GM23338 (cell line): ENCODE measurements around the gene TXNDC17. TPM values are rescaled to one million over a fixed set of nuclear protein-coding genes. Genes with fewer than 3 reads are reported as not detected.

Experiments
- ATAC-seq: fragments of 200-7000 bp; cut with Tn5 transposase; 3 replicates; pipeline ENCODE4 v1.9.1; 2020
- DNase-seq: peaks from one replicate; pipeline ENCODE4 v3.0.0-alpha.2; 2015; ENCODE audit warnings: low spot score
- H2AFZ ChIP-seq: fragments of 200-600 bp; sonication (generic); 2 replicates; pipeline ENCODE4 v1.8.0; 2016; ENCODE audit warnings: antibody characterized with exemption, mild to moderate bottlenecking, moderate library complexity
- H3F3A ChIP-seq: fragments of 200-600 bp; sonication (generic); replicated peaks from 2 replicates; pipeline ENCODE4 v1.8.0; 2017; ENCODE audit warnings: antibody characterized with exemption, mixed run types, low read depth
- H3K27ac ChIP-seq: fragments of 200-600 bp; sonication (generic); 2 replicates; pipeline ENCODE4 v1.6.1; 2016; ENCODE audit warnings: low read depth
- H3K27me3 ChIP-seq: fragments of 200-600 bp; sonication (generic); 2 replicates; pipeline ENCODE4 v1.8.0; 2016; ENCODE audit warnings: mild to moderate bottlenecking, mixed run types, moderate library complexity; ENCODE audit not compliant: insufficient read depth
- H3K36me3 ChIP-seq: fragments of 200-600 bp; sonication (generic); 2 replicates; pipeline ENCODE4 v1.8.0; 2016; ENCODE audit warnings: mild to moderate bottlenecking; ENCODE audit not compliant: insufficient read depth
- H3K4me1 ChIP-seq: fragments of 200-600 bp; sonication (generic); 2 replicates; pipeline ENCODE4 v1.8.0; 2016; ENCODE audit warnings: mild to moderate bottlenecking, moderate library complexity; ENCODE audit not compliant: insufficient read depth
- H3K4me2 ChIP-seq: fragments of 200-600 bp; sonication (generic); 2 replicates; pipeline ENCODE4 v1.7.1; 2017; ENCODE audit warnings: mixed run types
- H3K4me3 ChIP-seq: fragments of 200-600 bp; sonication (generic); 2 replicates; pipeline ENCODE4 v1.6.1; 2016; ENCODE audit warnings: mixed run types
- H3K79me2 ChIP-seq: fragments of 200-600 bp; sonication (generic); replicated peaks from 2 replicates; pipeline ENCODE4 v1.8.0; 2017; ENCODE audit warnings: mild to moderate bottlenecking; ENCODE audit not compliant: insufficient read depth
- H3K9me2 ChIP-seq: fragments of 200-600 bp; sonication (generic); 2 replicates; pipeline ENCODE4 v1.8.0; 2017; ENCODE audit not compliant: insufficient read depth
- H4K20me1 ChIP-seq: fragments of 200-600 bp; sonication (generic); replicated peaks from 2 replicates; pipeline ENCODE4 v1.8.0; 2017; ENCODE audit warnings: mild to moderate bottlenecking; ENCODE audit not compliant: insufficient read depth
- H3K27ac Mint-ChIP-seq: 2 replicates; pipeline ENCODE4 v1.8.0; 2020; ENCODE audit warnings: inconsistent platforms, mild to moderate bottlenecking, moderate library complexity, mixed read lengths
- H3K27me3 Mint-ChIP-seq: 3 replicates; pipeline ENCODE4 v1.8.0; 2022; ENCODE audit warnings: low read depth, mild to moderate bottlenecking, moderate library complexity, mixed read lengths, inconsistent platforms; ENCODE audit not compliant: insufficient read depth, poor library complexity
- H3K36me3 Mint-ChIP-seq: 3 replicates; pipeline ENCODE4 v1.8.0; 2021; ENCODE audit warnings: low read depth, mild to moderate bottlenecking, inconsistent platforms, moderate library complexity, mixed read lengths
- H3K4me1 Mint-ChIP-seq: 3 replicates; pipeline ENCODE4 v1.8.0; 2020; ENCODE audit warnings: mild to moderate bottlenecking, inconsistent platforms, mixed read lengths
- H3K4me3 Mint-ChIP-seq: 3 replicates; pipeline ENCODE4 v1.8.0; 2021; ENCODE audit warnings: moderate library complexity, mild to moderate bottlenecking, inconsistent platforms, mixed read lengths
- H3K9me3 Mint-ChIP-seq: 3 replicates; pipeline ENCODE4 v1.8.0; 2020; ENCODE audit warnings: moderate library complexity, mild to moderate bottlenecking, inconsistent platforms, mixed read lengths
- CREB1 ChIP-seq: fragments of 250-450 bp; sonication (Bioruptor Pico); IDR thresholded peaks from 2 replicates; pipeline ENCODE4 v1.5.0; 2020; ENCODE audit warnings: low read depth, mild to moderate bottlenecking, moderate library complexity
- CTCF ChIP-seq, 2 experiments: fragments of 200-600 bp in 1 of 2; sonication (generic) in 1 of 2; conservative IDR thresholded peaks; 2 replicates each; pipeline versions ENCODE4 v1.5.1 to v1.6.1; 2016 to 2017; ENCODE audit warnings: antibody characterized with exemption in 2 of 2, low read depth in 2 of 2, mild to moderate bottlenecking in 2 of 2, moderate library complexity in 1 of 2
- EZH2 ChIP-seq: fragments of 200-600 bp; sonication (generic); IDR thresholded peaks from one replicate; pipeline ENCODE4 v1.8.0; 2017; ENCODE audit warnings: antibody characterized with exemption, mild to moderate bottlenecking, low read depth; ENCODE audit not compliant: unreplicated experiment
- EZH2phosphoT487 ChIP-seq: fragments of 200-600 bp; sonication (generic); IDR thresholded peaks from one replicate; pipeline ENCODE4 v1.8.1; 2018; ENCODE audit warnings: antibody characterized with exemption; ENCODE audit not compliant: unreplicated experiment
- JUNB ChIP-seq: IDR thresholded peaks from one replicate; pipeline ENCODE4 v1.6.1; 2016; ENCODE audit warnings: antibody characterized with exemption; ENCODE audit not compliant: unreplicated experiment
- NANOG ChIP-seq: IDR thresholded peaks from 2 replicates; pipeline ENCODE4 v1.6.1; 2016; ENCODE audit warnings: antibody characterized with exemption, borderline replicate concordance
- POLR2AphosphoS5 ChIP-seq: IDR thresholded peaks from 2 replicates; pipeline ENCODE4 v1.6.1; 2016; ENCODE audit warnings: antibody characterized with exemption, low read depth
- REST ChIP-seq: IDR thresholded peaks from one replicate; pipeline ENCODE4 v1.6.1; 2018; ENCODE audit warnings: antibody characterized with exemption; ENCODE audit not compliant: unreplicated experiment
- STAT1 ChIP-seq: IDR thresholded peaks from one replicate; pipeline ENCODE4 v1.6.1; 2016; ENCODE audit warnings: antibody characterized with exemption; ENCODE audit not compliant: unreplicated experiment
- ZNF114 ChIP-seq: fragments of 250-450 bp; sonication (Bioruptor Pico); IDR thresholded peaks from 2 replicates; pipeline ENCODE4 v1.5.0; 2020; ENCODE audit warnings: mild to moderate bottlenecking, moderate library complexity
- ZNF331 ChIP-seq: fragments of 250-450 bp; sonication (Bioruptor Pico); IDR thresholded peaks from 2 replicates; pipeline ENCODE4 v1.5.0; 2020; ENCODE audit warnings: low read depth, mild to moderate bottlenecking, moderate library complexity
- ZNF462 ChIP-seq: fragments of 250-450 bp; sonication (Bioruptor Pico); IDR thresholded peaks from 2 replicates; pipeline ENCODE4 v1.5.0; 2020; ENCODE audit warnings: mild to moderate bottlenecking, moderate library complexity
- polyA plus RNA-seq: library from polyadenylated mRNA; unstranded; fragments of >200 nt; fragmentation: Nextera tagmentation; extraction: Ambion mirVana; gene quantifications from 2 replicates; pipeline ENCODE4 v1.2.1, GENCODE V29; 2016
- total RNA-seq: library from RNA; depleted of rRNA; stranded (reverse); fragments of >200 nt; shearing (Covaris generic); gene quantifications from 2 replicates; pipeline ENCODE4 v1.2.3, GENCODE V29; 2014
- TF ChIP-seq, protein P1 (sequence below): IDR thresholded peaks from 2 replicates; pipeline ENCODE4 v1.6.1; 2016; ENCODE audit warnings: antibody characterized with exemption

Gene TXNDC17
- total and polyA plus RNA-seq, 2 experiments from 2014 or later: 202 to 887 TPM

GRCh38 chr17:6630390-6630789, 10.5 kb upstream of the TXNDC17 start:
- peaks cover 40% of the 10 kb centered on the region for H3K36me3 ChIP-seq
- H3K27me3 ChIP-seq: no peaks in the 10 kb centered on the region
- H3K9me3 Mint-ChIP-seq: no peaks in the 10 kb centered on the region; the same call in 2 of the 3 replicates
- H3K4me1 ChIP-seq: no peaks in the 10 kb centered on the region
- peaks cover 57% of the 10 kb centered on the region for H3K36me3 Mint-ChIP-seq
- H3K27ac Mint-ChIP-seq: no peak overlapping the region
- H3K27me3 Mint-ChIP-seq: no peaks in the 10 kb centered on the region
- peaks cover 29% of the 10 kb centered on the region for H4K20me1 ChIP-seq
- no peak for TF ChIP-seq EZH2
- no peak for TF ChIP-seq ZNF331 (CRISPR knock-in tag)
- TF ChIP-seq EZH2phosphoT487: no peak
- no peak for TF ChIP-seq STAT1
- TF ChIP-seq, protein P1, sequence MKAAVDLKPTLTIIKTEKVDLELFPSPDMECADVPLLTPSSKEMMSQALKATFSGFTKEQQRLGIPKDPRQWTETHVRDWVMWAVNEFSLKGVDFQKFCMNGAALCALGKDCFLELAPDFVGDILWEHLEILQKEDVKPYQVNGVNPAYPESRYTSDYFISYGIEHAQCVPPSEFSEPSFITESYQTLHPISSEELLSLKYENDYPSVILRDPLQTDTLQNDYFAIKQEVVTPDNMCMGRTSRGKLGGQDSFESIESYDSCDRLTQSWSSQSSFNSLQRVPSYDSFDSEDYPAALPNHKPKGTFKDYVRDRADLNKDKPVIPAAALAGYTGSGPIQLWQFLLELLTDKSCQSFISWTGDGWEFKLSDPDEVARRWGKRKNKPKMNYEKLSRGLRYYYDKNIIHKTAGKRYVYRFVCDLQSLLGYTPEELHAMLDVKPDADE: no peak
- TF ChIP-seq ZNF114 (CRISPR knock-in tag): no peak
- TF ChIP-seq CREB1 (CRISPR knock-in tag): no peak
- no peak for TF ChIP-seq CTCF (conservative IDR thresholded peaks at IDR 0.05; ENCODE audit: low read depth in 2 of 2)
- no peak for TF ChIP-seq JUNB
- no peak for TF ChIP-seq POLR2AphosphoS5
- TF ChIP-seq NANOG: no peak
- no peak for TF ChIP-seq REST
- no peak for TF ChIP-seq ZNF462
- H3K9me2 ChIP-seq: no peaks in the 10 kb centered on the region
- H3K4me2 ChIP-seq: no peak overlapping the region
- no peaks in the 10 kb centered on the region for H3K4me1 Mint-ChIP-seq
- H3K4me3 ChIP-seq: no peak overlapping the region
- ATAC-seq (no peak), DNase-seq (no peak)
- no peak overlapping the region for H3K4me3 Mint-ChIP-seq
- H2AFZ ChIP-seq: no peak overlapping the region
- H3K27ac ChIP-seq: no peak overlapping the region
- no peaks in the 10 kb centered on the region for H3F3A ChIP-seq
- no peaks in the 10 kb centered on the region for H3K79me2 ChIP-seq
